ENCODE data around the gene ASXL1.
"Not testable (repeated sequence)": the region's sequence is repeated elsewhere in the genome, so short reads cannot be mapped to it uniquely, and the experiment has no call there.

ASXL1 gene

DNA sequence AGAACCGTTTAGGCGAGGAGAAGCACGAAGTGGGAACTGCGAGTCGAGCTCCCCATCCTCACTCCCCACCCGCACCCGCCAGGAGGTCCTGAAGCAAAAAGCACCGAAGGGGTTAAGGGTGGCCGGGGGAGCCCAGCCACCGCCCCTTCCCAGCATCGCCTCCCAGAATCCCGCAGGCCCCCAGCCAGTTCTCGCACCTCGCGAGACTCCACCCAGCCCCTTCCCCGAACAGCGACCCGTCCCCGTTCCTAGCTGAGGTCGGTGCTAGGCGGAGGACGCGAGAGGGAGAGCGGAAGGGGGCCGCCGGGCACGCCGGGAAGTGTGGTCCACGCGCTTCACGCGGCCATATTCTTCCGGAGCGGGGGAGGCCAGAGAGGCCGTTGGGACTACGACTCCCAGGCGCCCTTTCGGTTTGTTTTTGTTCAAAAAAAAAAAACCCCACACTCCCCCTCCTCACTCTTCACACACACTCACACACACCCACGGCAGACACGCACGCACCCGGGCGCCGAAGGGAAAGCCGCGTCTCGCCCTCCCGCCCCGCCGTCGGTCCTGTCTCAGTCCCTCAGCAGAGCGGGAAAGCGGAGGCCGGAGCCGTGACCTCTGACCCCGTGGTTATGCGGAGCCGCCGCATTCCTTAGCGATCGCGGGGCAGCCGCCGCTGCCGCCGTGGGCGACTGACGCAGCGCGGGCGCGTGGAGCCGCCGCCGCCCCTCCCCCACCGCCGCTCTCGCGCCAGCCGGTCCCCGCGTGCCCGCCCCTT is at the start of gene ASXL1:
TSS of gene ASXL1 (plus strand) at position 463 of the 763 bp plus-strand sequence. CDS start 445 bp downstream, outside the sequence.
- DNase-seq: peak; percentile 97

DNA sequence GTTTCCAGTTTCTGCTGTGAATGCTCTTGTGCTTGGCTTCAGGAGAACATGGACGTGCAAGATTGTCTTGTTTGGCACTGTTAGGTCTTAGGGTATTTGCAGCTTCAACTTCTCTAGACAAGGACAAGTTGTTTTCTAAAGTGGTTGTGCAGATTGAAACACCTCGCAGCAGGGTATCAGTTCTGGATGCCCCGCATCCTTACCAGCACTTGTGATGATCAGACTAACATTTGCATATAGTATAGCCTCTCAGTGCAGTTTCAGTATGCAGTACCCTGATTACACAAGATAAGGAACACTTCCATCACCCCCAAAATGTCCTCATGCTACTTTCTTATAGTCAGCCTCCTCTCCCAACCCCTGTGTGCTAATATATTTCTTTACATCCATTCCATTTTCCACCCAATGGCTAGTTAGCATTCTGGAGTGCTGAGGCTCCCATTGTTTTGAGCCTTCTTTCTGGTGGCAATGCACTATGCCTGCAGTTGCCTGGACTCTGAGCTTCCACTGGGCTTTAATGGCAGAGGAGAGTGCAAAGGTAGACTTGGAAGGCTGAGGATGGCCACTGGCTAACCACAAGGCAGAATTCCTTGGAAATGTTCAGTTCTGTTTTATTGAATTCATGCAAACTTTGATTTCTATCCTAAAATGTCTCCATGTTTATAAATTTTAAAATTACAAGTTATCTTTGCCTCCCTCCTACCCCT is 45.3 kb upstream of the ASXL1 start:
- DNase-seq: no peak

DNA sequence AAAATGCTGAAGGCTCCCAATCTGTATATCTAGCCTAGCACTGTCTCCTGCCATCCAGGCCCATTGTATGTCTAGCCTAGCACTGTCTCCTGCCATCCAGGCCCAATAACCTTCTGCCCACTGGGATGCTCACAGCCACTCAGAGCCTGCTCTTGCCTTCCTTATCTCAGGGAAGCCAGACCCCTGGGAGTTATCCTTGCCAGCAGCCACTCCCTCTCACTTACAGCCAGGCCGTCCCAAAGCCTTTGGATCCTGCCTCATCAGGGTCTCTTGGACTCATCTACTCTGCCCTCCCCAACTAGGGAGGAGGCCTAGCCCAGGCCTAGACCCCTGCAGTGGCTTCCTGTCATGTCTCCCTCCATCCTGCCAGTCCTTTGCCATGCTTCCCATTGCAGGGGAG is 43.4 kb upstream of the ASXL1 start:
- DNase-seq: no peak

DNA sequence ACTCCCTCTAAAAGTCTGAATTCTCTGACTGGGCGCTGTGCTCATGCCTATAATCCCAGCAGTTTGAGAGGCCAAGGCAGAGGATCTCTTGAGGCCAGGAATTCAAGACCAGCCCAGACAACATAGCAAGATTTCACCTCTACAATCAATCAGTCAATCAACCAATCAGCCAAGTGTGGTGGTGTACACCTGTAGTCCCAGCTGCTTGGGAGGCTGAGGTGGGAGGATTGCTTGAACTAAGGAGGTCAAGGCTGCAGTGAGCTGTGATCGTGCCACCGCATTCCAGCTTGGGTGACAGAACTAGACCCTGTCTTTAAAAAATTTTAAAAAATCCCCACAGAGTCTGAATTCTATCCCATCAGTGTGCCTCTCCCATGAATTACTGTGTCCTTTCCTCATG is 42.7 kb upstream of the ASXL1 start:
- DNase-seq: no peak

DNA sequence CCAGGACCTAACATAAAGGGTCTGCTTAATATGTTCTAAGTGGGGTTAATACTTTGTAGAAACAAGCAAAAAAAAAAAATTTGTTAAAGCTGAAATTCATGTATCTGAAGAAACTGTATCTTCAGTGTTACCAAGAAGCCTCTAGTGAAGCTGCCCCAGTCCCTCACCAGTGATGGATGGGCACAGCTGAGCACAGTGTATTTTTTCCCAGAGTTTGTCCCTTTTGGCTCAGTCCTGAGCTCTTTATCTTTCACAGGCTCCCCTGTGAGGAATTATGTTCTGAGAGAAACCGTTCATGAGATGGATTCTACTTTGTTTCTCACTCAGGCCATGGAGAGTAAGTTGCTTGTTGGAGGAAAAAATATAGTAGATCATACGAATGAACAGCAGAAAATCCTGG is 42.2 kb upstream of the ASXL1 start:
- no peak for DNase-seq

DNA sequence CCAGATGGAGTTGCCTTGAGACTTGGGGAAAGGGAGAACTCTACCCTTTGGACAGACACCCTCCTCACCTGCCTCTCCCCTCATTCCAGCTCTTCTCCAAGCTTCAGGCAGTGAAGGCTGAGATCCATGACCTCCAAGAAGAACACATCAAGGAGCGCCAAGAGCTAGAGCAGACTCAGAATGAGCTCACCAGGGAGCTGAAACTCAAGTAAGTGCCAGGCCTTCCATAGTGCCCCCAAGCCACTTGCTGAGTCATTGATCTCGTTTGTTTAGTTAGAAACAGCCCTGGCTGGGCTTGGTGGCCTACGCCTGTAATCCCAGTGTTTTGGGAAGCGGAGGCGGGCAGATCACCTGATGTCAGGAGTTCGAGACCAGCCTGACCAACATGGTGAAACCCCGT is 41.5 kb upstream of the ASXL1 start:
- DNase-seq: no peak

DNA sequence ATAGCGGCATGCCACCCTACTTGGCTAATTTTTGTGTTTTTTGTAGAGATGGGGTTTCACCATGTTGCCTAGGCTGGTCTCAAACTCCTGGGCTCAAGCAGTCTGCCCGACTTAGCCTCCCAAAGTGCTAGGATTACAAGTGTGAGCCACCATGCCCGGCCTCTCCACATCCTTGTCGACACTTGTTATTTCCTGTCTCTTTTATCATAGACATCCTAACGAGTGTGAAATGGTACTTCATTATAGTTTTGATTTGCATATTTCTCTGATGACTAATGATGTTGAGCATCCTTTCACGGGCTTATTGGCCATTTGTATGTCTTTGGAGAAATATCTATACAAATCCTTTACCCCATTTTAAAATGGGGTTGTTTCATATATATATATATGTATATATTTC is 39.0 kb upstream of the ASXL1 start:
- no peak for DNase-seq

DNA sequence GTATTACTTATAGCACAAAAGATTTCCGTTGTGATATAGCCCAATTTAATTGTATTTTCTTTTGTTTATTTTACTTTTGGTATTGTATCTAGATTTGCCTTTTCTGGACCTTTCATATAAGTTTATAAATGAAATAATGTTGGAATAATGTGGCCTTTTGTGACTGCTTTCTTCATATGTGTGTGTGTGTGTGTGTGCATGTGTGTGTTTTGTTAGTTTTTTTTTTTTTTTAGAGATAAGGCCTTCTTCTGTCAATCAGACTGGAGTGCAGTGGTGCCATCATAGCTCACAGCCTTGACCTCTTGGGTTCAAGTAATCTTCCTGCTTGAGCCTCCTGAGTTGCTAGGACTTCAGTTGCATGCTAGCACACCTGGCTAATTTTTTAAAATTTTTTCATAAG is 37.8 kb upstream of the ASXL1 start:
- no peak for DNase-seq

DNA sequence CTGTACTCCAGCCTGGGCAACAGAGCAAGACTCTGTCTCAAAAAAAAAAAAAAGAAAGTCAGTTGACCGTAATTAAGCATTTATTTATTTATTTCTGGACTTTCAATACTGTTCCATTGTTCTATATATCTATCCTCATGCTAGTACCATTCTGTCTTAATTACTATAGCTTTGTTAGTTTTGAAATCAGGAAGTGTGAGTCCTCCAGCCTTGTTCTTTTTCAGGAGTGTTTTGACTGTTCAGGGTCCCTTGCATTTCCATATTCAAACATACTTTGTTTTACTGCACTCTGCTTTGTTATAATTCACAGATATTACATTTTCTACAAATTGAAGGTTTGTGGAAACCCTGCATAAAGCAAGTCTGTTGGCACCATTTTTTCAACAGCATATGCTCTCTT is 36.7 kb upstream of the ASXL1 start:
- no peak for DNase-seq

DNA sequence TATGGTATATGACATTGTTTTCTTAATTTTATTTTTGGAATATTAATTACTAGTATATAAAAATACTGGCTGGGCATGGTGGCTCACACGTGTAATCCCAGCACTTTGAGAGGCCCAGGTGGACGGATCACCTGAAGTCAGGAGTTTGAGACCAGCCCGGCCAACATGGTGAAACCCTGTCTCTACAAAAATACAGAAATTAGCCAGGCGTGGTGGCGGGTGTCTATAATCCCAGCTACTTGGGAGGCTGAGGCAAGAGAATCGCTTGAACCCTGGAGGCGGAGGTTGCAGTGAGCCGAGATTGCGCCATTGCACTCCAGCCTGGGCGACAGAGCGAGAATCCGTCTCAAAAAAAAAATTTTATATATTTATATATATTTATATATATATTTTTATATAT is 35.9 kb upstream of the ASXL1 start:
- DNase-seq: not testable (repeated sequence)

DNA sequence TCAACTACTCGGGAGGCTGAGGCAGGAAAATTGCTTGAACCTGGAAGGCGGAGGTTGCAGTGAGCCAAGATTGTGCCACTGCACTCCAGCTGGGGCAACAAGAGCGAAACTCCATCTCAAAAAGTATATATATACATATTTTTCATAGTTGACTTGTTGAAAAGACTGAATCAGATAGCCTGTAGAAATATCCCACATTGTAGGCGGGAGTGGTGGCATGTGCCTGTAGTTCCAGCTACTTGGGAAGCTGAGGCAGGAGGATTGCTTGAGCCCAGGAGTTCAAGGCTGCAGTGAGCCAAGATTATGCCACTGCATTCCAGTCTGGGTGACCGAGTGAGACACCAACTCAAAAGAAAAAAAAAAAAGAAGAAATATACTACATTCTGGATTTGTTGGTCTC is 34.4 kb upstream of the ASXL1 start:
- not testable (repeated sequence) for DNase-seq

DNA sequence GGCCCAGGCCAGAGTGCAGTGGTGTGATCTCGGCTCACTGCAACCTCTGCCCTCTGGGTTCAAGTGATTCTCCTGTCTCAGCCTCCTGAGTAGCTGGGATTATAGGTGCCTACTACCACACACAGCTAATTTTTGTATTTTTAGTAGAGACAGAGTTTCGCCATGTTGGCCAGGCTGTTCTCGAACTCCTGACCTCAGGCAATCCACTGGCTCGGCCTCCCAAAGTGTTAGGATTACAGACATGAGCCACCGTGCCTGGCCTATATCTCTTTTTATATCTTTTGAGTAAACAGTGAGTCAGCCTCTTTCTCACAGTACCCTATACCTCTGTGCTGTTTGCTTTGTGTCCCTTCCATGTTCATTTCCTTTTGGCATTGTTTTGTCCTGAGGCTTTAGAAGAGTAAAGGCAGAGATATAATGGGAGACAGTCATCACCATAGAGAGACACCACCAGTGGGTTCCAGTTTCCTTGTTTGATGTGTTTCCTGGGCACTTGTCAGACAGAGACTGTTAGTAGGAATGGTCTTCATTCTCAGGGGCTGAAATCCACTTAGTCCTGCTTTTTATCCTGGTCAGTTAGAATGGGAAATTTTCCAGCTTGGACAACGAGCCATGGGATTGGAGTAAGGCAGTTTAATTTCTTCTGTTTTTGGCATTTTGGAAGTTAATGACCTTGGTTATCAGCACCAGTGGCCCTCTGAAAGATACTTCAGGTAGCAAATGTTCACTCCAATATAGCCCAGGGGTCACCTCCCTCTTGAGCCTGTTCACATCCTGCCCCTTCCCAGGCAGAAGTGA is 32.2 kb upstream of the ASXL1 start:
- DNase-seq: no peak

DNA sequence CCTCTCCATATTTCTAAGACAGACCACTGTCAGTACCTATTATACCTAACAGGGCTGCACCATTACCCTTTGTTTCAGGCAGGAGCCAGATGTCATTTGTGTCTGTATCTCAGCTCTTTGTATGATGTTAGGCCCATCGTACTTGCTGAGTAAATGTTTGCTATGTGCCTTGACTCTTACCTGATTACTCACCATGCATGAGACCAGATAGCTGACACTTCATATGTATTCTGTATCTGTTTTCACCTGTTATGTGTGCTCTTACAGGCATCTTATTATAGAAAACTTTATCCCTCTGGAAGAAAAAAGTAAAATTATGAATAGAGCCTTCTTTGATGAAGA is 31.7 kb upstream of the ASXL1 start:
- no peak for DNase-seq

DNA sequence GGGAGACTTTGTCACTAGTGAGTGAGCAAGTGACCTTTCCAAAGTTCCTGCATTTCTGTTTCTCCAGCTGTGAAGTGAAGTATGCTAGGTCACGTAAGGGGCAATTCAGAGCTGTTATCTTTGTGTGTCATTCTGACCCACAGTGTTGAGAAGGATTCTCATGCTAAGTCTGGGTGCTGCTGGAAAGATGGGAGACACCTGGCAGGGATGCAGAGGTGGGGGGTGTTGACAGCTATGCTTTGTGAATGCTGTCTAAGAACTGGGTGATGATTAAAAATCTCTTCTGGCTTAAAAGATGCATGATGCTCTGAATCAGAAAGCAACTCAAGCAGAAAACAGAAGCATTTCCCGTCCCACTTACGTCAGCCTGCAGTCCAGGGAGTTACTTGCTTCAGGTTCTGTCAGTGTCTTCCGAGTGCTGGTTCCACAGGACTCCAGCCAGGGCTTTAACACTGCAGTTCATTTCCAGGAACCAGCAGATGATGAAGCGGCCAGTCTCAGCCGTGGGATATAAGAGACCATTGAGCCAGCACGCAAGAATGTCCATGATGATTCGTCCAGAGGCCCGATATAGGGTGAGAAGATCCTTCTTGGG is 30.9 kb upstream of the ASXL1 start:
- DNase-seq: no peak

DNA sequence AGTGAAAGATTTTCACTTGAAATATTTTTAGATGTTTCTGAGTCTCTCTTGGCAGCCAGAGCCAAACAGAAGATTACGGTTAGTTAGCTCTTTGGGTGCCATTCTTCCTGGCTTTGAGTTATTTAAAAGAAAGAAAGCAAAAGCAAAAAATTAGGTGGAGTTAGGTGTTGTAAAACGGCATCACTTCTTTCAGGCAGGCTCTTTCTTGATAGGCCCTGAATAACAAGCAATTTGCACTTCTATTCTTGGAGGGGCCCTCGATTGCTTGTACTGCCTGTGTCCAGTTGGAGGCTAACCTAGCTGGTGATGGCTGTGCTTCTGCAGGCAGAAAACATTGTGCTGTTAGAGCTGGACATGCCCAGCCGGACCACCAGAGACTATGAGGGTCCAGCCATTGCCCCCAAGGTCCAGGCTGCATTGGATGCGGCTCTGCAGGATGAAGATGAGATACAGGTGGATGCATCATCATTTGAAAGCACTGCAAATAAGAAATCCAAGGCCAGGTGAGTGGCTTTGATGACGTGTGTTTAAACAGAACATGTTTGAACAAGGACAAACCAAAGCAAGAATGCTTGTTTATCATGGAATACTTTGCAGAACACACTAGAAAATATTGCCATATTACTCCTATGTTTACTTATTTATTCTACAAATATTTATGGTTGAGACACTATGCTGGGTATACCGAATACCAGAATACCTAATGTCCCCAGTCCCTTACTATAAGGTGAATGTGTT is 28.1 kb upstream of the ASXL1 start:
- no peak for DNase-seq

DNA sequence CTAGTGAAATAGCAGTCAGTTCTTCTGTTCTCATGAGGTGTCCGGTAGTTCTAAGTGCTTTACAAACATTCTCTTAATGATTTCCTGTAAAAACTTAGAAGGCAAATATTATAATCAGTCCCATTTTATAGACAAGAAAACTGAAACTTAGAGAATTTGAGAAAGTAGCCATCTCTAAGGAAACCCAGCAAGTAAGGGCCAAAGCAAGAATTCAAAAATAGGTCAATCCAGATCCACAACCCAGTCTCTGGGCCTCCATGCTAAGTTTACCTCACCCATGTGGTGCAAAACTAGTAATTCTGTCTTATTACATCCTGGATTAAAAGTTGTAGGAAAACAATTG is 27.6 kb upstream of the ASXL1 start:
- no peak for DNase-seq

DNA sequence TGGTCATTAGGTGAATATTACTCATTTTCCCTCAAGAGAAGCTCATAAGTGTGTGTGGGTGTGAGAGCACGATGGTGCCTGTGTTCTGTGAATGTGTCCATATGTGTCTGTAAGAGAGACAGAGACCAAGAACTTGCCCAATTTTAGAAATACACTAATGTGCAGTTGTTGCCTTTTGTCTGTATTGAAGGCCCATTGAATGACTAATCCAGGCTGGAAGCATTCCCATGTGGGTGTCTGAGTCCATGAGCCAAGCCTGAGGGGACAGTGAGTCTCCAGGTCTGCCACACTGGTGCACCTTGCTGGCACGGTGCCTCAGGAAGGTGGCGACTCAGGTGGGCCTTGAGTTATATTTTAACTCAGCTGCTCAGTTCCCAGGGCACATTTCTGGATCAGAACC is 25.5 kb upstream of the ASXL1 start:
- peak; percentile 42 for DNase-seq

DNA sequence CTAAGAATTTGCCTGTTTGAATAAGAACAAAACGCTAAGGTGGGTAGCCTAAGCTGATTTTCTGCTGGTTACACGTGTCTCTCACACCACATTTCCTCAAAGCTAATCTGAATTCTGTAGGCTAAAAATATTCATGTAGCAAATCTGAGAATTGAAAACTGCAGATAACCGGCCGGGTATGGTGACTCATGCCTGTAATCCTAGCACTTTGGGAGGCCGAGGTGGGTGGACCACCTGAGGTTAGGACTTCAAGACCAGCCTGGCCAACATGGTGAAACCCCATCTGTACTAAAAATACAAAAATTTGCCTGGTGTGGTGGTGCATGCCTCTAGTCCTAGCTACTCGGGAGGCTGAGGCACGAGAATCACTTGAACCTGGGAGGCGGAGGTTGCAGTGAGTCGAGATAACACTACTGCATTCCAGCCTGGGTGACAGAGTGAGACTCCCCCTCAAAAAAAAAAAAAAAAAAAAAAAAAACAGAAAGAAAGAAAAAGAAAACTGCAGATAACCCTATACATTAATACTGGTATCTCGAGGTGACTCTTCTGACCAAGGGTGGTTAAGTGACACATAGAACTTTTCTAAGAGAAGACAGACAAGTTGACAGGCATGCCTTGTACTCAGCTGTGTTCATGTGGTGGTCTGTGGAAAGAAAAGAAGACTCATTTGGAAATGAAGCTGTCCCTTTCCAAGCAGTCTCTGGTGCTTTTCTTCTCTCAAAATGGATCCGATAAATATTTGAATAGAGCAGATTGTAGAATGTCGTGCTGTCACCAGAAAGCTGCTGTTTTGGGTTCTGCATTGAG is 24.7 kb upstream of the ASXL1 start:
- peak; percentile 76 for DNase-seq

DNA sequence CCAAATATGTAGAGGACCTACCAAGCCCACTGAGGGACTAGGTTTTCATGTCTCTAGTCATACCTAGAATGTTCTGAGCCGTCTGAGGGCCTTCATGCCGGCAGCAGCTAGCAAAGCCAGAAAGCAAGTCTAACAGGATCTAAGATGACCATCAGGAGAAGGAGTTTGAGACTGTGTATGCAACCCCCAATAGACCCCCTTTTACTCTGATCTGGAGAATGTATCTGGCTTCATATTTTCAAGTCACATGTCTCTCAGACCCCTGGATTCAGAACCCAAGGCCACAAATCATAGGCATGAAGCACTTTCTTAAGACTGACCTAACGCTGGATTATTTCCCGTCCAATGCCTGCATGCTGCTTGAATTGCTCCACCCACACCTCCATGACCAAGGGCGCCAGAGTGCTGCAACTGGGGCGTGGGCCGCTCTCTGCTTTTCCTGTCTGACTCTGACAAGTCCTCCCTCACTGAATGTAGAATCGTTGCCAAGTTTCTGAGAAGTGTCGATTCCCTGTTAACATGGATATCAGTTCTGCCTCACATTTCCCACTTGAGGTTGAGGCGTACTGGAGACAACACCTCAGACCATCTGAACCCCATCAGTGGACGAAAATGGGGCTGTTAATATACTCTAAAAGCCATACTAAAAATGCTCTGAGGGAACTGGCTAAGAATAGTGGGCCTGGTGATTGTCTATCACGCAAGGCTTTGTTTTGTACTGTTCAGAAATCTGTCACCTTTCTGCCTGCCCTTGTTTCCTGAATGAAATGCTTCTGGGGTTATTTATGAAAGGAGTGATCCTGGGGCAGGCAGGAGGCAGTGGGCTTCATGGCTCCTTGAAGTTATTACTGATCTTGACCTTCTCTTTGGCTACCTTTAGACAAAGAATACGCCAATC is 23.9 kb upstream of the ASXL1 start:
- peak; percentile 73 for DNase-seq

DNA sequence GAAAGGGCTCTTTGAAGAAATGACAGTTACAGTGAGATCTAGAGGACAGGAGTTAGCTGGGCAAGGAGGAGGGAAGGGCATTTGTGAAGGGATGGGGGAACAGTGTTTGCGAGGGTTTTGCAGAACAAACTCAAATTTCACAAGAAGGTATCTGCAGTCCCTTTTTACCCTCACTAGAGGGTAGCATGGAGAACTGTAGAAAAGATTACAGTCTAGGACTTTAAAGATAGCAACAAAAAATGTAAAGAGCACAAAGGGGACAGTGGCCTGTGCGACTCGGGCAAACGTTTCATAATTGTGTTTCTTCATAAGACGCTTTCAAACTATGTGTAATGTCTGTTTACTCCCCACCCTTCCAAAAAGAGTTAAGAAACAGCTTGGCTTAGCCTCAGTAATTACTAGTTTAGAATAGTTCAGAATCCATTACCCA is 21.2 kb upstream of the ASXL1 start:
- no peak for DNase-seq
